A549 (cell line): Measurements from ENCODE around the gene TRIM22. TPM values are rescaled to one million over a fixed set of nuclear protein-coding genes. Genes with fewer than 3 reads are reported as not detected.
A peak's percentile ranks its signal among the peaks of the same experiment; 100 is the strongest.

Experiments
- ATAC-seq, 2 experiments: fragments of 200-7000 bp in 1 of 2; fragments of >200 bp in 1 of 2; cut with Nextera tagmentation in 1 of 2; cut with Tn5 transposase in 1 of 2; 3 replicates each; pipeline versions ENCODE4 v1.8.0 to v1.9.1; 2018 to 2020; ENCODE audit warnings: mild to moderate bottlenecking in 1 of 2, moderate library complexity in 1 of 2
- CTCF ChIA-PET: fragments of 300-600 bp; sonication (Branson Sonifier 250); formaldehyde crosslinking; extraction: SDS; loops from one replicate; lab custom pipeline; 2021; ENCODE audit warnings: antibody characterized with exemption, inconsistent platforms; lab: Yijun Ruan, JAX
- POLR2A ChIA-PET: fragments of 350-600 bp; formaldehyde crosslinking; extraction: SDS; loops from one replicate; lab custom pipeline; 2021; ENCODE audit warnings: antibody characterized with exemption, inconsistent platforms; lab: Yijun Ruan, JAX
- DNase-seq, 2 experiments: peaks; one replicate each; pipeline versions ENCODE4 v3.0.0 to v3.0.0-alpha.2; 2011 to 2016; ENCODE audit warnings: low read depth in 1 of 2, low spot score in 1 of 2
- FAIRE-seq: peaks from 2 replicates; lab custom pipeline; 2011; peaks lifted over from hg19 to GRCh38; lab: Jason Lieb, UNC
- H3K27ac ChIP-seq, 2 experiments: fragments of >200 bp; sonication (Bioruptor Twin); formaldehyde crosslinking; 3 replicates each; pipeline ENCODE4 v1.5.1; 2016 to 2017
- H3K4me1 ChIP-seq: fragments of >200 bp; sonication (Bioruptor Twin); formaldehyde crosslinking; 3 replicates; pipeline ENCODE4 v1.6.1; 2016
- H3K4me2 ChIP-seq: fragments of >200 bp; sonication (Bioruptor Twin); formaldehyde crosslinking; 3 replicates; pipeline ENCODE4 v1.6.1; 2016
- H3K4me3 ChIP-seq: fragments of >200 bp; sonication (Bioruptor Twin); formaldehyde crosslinking; 3 replicates; pipeline ENCODE4 v1.5.1; 2016
- H3K9me3 ChIP-seq: fragments of >200 bp; sonication (Bioruptor Twin); formaldehyde crosslinking; 3 replicates; pipeline ENCODE4 v1.6.1; 2016
- CBX8 ChIP-seq: fragments of 200-600 bp; sonication (generic); IDR thresholded peaks from 2 replicates; pipeline ENCODE4 v1.6.1; 2016
- CEBPB ChIP-seq, 2 experiments: fragments of >200 bp in 1 of 2; sonication (Bioruptor Twin) in 1 of 2; formaldehyde crosslinking in 1 of 2; IDR thresholded peaks; 2 replicates each; pipeline ENCODE4 v1.6.1; 2012 to 2016
- ELK1 ChIP-seq: fragments of 150-350 bp; IDR thresholded peaks from 2 replicates; pipeline ENCODE4 v1.6.1; 2014; ENCODE audit warnings: low read depth, mild to moderate bottlenecking, low read length
- ESRRA ChIP-seq: fragments of 150-350 bp; IDR thresholded peaks from 2 replicates; pipeline ENCODE4 v1.6.1; 2014; ENCODE audit warnings: mild to moderate bottlenecking, low read length, borderline replicate concordance
- FOSL2 ChIP-seq, 2 experiments: fragments of 450-650 bp in 1 of 2; fragments of >200 bp in 1 of 2; sonication (Bioruptor Twin) in 1 of 2; formaldehyde crosslinking; IDR thresholded peaks; 2 replicates each; pipeline versions ENCODE4 v1.5.0 to v1.6.1; 2016 to 2020; ENCODE audit warnings: mild to moderate bottlenecking in 1 of 2, moderate library complexity in 1 of 2
- HDAC2 ChIP-seq: fragments of 200-600 bp; sonication (generic); IDR thresholded peaks from 2 replicates; pipeline ENCODE4 v1.6.1; 2016
- HES2 ChIP-seq: fragments of >200 bp; sonication (Bioruptor Twin); formaldehyde crosslinking; IDR thresholded peaks from 2 replicates; pipeline ENCODE4 v1.6.1; 2016
- HEYL ChIP-seq: fragments of 250-450 bp; sonication (Bioruptor Pico); IDR thresholded peaks from 2 replicates; pipeline ENCODE4 v1.8.0; 2021; ENCODE audit warnings: mild to moderate bottlenecking, moderate library complexity
- JUN ChIP-seq, 2 experiments: fragments of >200 bp; sonication (Bioruptor Twin); formaldehyde crosslinking; IDR thresholded peaks; 2 replicates in 1 of 2; 3 replicates in 1 of 2; pipeline ENCODE4 v1.6.1; 2016 to 2017
- MAZ ChIP-seq: fragments of 150-350 bp; IDR thresholded peaks from 2 replicates; pipeline ENCODE4 v1.6.1; 2014; ENCODE audit warnings: antibody characterized with exemption, low read depth, low read length, borderline replicate concordance
- PBX3 ChIP-seq: IDR thresholded peaks from 2 replicates; pipeline ENCODE4 v1.6.1; 2012
- RAD21 ChIP-seq, 2 experiments: fragments of >200 bp in 1 of 2; sonication (Bioruptor Twin) in 1 of 2; formaldehyde crosslinking in 1 of 2; IDR thresholded peaks in 1 of 2; conservative IDR thresholded peaks in 1 of 2; 2 replicates in 1 of 2; 3 replicates in 1 of 2; pipeline ENCODE4 v1.6.1; 2012 to 2018; ENCODE audit warnings: inconsistent platforms in 1 of 2
- RARB ChIP-seq: fragments of 250-450 bp; sonication (Bioruptor Pico); IDR thresholded peaks from 2 replicates; pipeline ENCODE4 v1.8.0; 2021; ENCODE audit warnings: mild to moderate bottlenecking, moderate library complexity
- RFX5 ChIP-seq: fragments of 450-650 bp; IDR thresholded peaks from 2 replicates; pipeline ENCODE4 v1.7.1; 2014; ENCODE audit warnings: antibody characterized with exemption, mild to moderate bottlenecking, moderate library complexity
- SMC3 ChIP-seq: fragments of >200 bp; sonication (Bioruptor Twin); formaldehyde crosslinking; IDR thresholded peaks from 3 replicates; pipeline ENCODE4 v1.6.1; 2018; ENCODE audit warnings: inconsistent platforms
- ZC3H11A ChIP-seq: fragments of 450-650 bp; IDR thresholded peaks from 2 replicates; pipeline ENCODE4 v1.6.1; 2014; ENCODE audit warnings: antibody characterized with exemption, mild to moderate bottlenecking
- WGBS: methylation state at CpG from one replicate; pipeline ENCODE4 v1.1.6; 2017; ENCODE audit errors: missing lambda C conversion rate; 5-methylcytosine and 5-hydroxymethylcytosine counted together
- polyA plus RNA-seq, 4 experiments: library from polyadenylated mRNA; depleted of rRNA in 3 of 4; stranded (reverse); fragments of >200 nt; fragmentation: RNase III in 1 of 4; extraction: RNeasy Plus Mini Kit Qiagen cat#74134 plus additional on column Dnase treatment in 1 of 4; gene quantifications; 2 replicates in 3 of 4; 3 replicates in 1 of 4; pipeline ENCODE4 v1.2.3, GENCODE V29; 2011 to 2017
- TF ChIP-seq, protein P1 (sequence below): IDR thresholded peaks from 2 replicates; pipeline ENCODE4 v1.6.1; 2012
- TF ChIP-seq, protein P2 (sequence below): fragments of 200-600 bp; sonication (generic); IDR thresholded peaks from 2 replicates; pipeline ENCODE4 v1.6.1; 2016; ENCODE audit warnings: antibody characterized with exemption, mild to moderate bottlenecking, moderate library complexity
- TF ChIP-seq, protein P3 (sequence below): fragments of 450-650 bp; IDR thresholded peaks from 2 replicates; pipeline ENCODE4 v1.6.1; 2014; ENCODE audit warnings: antibody characterized with exemption

TRIM22 gene
- polyA plus RNA-seq, 2 of the 4 experiments (the other 2 are of a cell fraction) = 1.4 to 2.7 TPM

DNA sequence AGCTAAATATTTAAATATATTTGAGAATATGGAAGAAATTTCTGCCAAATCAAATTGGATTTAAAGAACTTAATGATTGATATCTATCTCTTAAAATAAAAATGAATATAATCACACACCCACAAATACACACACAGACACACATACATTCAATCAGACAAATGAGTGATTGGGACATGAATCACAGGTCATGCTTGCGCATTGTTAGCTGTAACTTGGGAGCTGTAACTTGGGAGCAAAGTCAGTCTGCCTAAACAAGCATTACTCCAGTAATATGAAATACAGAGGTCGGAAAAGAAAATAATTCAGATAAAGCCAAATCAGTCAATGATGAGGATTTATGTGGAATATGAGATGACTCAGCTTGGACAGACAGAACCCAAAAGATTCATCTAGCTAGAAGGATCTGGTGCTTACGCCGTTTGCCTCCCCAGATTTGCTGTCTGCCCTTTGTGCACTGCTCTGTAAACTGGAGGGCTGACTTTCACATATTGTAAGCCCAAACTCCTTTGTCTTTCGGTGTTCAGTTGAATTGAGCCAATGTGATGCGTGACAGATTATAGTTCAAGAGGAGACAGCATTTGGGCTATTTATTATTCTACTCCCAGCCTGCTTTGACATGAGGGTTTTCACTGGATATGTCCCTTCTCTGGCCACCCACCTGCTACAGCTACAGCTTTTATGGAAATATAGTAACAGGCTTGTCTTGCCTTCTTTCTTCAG is 48.2 kb downstream of the TRIM22 start:
- Histone ChIP-seq H3K4me3 (no peak overlapping the region), H3K27ac (peak overlapping the region; percentile 26 to 48; a peak in 4 of 6 replicates), H3K4me2 (peak overlapping the region; percentile 46), H3K9me3 (0 out of 3 replicates have a peak, but pooled peaks cover 4% of the 10 kb centered on the region), H3K4me1 (peaks cover 6% of the 10 kb centered on the region; the same call in 1 of the 3 replicates)
- DNase-seq (peak in 1 of 2 experiments; percentile 18), ATAC-seq (peak in 1 of 2 experiments; percentile 70; a peak in 3 of 6 replicates), FAIRE-seq (no peak)
- POLR2A ChIA-PET = no interaction called here
- CTCF ChIA-PET = interaction anchor here (2.0 kb wide), 1 partner anchor 54 kb away, joined by 4 read pairs; no protein-coding TSS in a partner anchor
- TF ChIP-seq, protein P1, sequence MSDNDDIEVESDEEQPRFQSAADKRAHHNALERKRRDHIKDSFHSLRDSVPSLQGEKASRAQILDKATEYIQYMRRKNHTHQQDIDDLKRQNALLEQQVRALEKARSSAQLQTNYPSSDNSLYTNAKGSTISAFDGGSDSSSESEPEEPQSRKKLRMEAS = no peak
- no peak for TF ChIP-seq ELK1
- TF ChIP-seq PBX3 = no peak
- TF ChIP-seq RFX5 = no peak
- TF ChIP-seq CEBPB (IDR thresholded peaks at IDR 0.05) = no peak
- TF ChIP-seq ZC3H11A = no peak
- TF ChIP-seq JUN (IDR thresholded peaks at IDR 0.05) = no peak
- 38% methylated on average over 6 of the region's 6 CpGs for WGBS

DNA sequence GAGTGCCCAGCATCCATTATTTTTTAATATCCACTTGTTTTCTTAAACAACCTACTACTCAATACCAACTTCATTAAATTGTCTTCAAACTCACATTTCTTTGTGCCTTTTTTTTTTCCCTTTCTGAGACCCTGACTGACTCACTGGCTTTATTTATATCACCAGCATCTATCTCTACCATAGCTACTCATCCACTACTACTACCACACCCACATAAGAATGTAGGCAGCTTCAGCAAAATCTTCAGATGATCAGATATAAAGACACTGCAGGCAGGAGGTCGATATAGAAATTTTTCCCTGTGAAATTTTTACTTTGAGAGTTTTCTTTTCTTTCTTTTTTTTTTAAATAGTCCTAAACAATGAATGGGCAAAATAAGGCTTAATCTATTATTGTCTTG is 48.8 kb downstream of the TRIM22 start:
- no peak for DNase-seq
- FAIRE-seq = no peak
- ATAC-seq = 0 out of 6 replicates have a peak, but pooled peaks of 1 of the 2 experiments have one; percentile 27
- 3% methylated on average over 1 of the region's 1 CpG for WGBS
- CTCF ChIA-PET = interaction anchor here (1.0 kb wide), 1 partner anchor 69 kb away, joined by 3 read pairs; no protein-coding TSS in a partner anchor
- Histone ChIP-seq H3K4me2 (peak overlapping the region; percentile 46; the same call in 2 of the 3 replicates), H3K4me1 (peaks cover 6% of the 10 kb centered on the region; the same call in 1 of the 3 replicates), H3K9me3 (0 out of 3 replicates have a peak, but pooled peaks cover 4% of the 10 kb centered on the region), H3K4me3 (no peak overlapping the region), H3K27ac (peak overlapping the region in 1 of 2 experiments; percentile 25; a peak in 2 of 6 replicates)
- TF ChIP-seq HES2 (no peak), HEYL (CRISPR knock-in tag) (no peak), SMC3 (no peak), JUN (IDR thresholded peaks at IDR 0.05) (no peak), RARB (CRISPR knock-in tag) (no peak), FOSL2 (IDR thresholded peaks at IDR 0.05) (no peak), FOSL2 (CRISPR knock-in tag; IDR thresholded peaks at IDR 0.05) (no peak)
- TF ChIP-seq, protein P2, sequence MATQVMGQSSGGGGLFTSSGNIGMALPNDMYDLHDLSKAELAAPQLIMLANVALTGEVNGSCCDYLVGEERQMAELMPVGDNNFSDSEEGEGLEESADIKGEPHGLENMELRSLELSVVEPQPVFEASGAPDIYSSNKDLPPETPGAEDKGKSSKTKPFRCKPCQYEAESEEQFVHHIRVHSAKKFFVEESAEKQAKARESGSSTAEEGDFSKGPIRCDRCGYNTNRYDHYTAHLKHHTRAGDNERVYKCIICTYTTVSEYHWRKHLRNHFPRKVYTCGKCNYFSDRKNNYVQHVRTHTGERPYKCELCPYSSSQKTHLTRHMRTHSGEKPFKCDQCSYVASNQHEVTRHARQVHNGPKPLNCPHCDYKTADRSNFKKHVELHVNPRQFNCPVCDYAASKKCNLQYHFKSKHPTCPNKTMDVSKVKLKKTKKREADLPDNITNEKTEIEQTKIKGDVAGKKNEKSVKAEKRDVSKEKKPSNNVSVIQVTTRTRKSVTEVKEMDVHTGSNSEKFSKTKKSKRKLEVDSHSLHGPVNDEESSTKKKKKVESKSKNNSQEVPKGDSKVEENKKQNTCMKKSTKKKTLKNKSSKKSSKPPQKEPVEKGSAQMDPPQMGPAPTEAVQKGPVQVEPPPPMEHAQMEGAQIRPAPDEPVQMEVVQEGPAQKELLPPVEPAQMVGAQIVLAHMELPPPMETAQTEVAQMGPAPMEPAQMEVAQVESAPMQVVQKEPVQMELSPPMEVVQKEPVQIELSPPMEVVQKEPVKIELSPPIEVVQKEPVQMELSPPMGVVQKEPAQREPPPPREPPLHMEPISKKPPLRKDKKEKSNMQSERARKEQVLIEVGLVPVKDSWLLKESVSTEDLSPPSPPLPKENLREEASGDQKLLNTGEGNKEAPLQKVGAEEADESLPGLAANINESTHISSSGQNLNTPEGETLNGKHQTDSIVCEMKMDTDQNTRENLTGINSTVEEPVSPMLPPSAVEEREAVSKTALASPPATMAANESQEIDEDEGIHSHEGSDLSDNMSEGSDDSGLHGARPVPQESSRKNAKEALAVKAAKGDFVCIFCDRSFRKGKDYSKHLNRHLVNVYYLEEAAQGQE = no peak
- POLR2A ChIA-PET = no interaction called here

DNA sequence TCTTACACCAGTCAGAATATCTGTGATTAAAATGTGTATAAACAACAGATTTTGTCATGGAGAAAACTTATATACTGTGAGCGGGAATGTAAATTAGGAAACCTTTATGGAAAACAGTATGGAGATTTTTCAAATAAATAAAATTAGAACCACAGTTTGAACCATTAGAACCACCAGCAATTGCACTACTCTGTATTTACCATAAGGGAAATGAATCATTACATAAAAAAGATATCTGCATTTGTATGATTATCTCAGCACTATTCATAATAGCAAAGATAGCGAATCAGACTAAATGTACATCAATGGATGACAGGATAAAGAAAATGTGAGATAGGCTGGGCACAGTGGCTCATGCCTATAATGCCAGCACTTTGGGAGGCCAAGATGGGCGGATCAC is 57.0 kb downstream of the TRIM22 start:
- 0 out of 3 replicates have a peak, but pooled peaks cover 2% of the 10 kb centered on the region for H3K9me3 ChIP-seq
- no peak overlapping the region for H3K4me2 ChIP-seq
- no peak for DNase-seq
- peak; percentile 23 for FAIRE-seq
- no peaks in the 10 kb centered on the region for H3K4me1 ChIP-seq
- POLR2A ChIA-PET = no interaction called here
- no peak for TF ChIP-seq RAD21 (conservative IDR thresholded peaks at IDR 0.05 in 1 of 2, IDR thresholded peaks at IDR 0.05 in 1 of 2)
- no peak for TF ChIP-seq MAZ
- no peak for TF ChIP-seq CBX8
- TF ChIP-seq HDAC2 = no peak
- TF ChIP-seq ESRRA = no peak
- TF ChIP-seq, protein P3, sequence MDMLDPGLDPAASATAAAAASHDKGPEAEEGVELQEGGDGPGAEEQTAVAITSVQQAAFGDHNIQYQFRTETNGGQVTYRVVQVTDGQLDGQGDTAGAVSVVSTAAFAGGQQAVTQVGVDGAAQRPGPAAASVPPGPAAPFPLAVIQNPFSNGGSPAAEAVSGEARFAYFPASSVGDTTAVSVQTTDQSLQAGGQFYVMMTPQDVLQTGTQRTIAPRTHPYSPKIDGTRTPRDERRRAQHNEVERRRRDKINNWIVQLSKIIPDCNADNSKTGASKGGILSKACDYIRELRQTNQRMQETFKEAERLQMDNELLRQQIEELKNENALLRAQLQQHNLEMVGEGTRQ = no peak
- CTCF ChIA-PET = no interaction called here
- WGBS = 47% methylated on average over 3 of the region's 3 CpGs
- H3K27ac ChIP-seq = no peak overlapping the region
- no peak overlapping the region for H3K4me3 ChIP-seq
- ATAC-seq = no peak
